ENCODE results near the gene LONP1.
A peak's percentile ranks its signal among the peaks of the same experiment; 100 is the strongest.

Gene LONP1

GRCh38 chr19:5719961-5720790 is at the start of gene LONP1, which contains the start of gene CATSPERD:
LONP1 (minus strand) TSS chr19:5720146; CDS start chr19:5720132, 14 bp downstream.
CATSPERD (plus strand) TSS chr19:5720637; CDS start chr19:5720738, 101 bp downstream.
- no peaks in the 10 kb centered on the region for H3K9me3 ChIP-seq (ENCODE audit: control insufficient read depth, insufficient read depth, low read length)
- peaks cover 24% of the 10 kb centered on the region for H3K4me1 ChIP-seq (ENCODE audit: control insufficient read depth, low read length)
- peaks cover 46% of the 10 kb centered on the region for H3K79me2 ChIP-seq (ENCODE audit: control insufficient read depth, low read length)
- peak within 1 kb of the TSS; percentile 84 for H3K27ac ChIP-seq (ENCODE audit: low read depth, low read length)
- TF ChIP-seq EZH2phosphoT487 (IDR thresholded peaks at IDR 0.05; ENCODE audit: borderline replicate concordance, low read length), result no peak
- TF ChIP-seq CTCF (IDR thresholded peaks at IDR 0.05; ENCODE audit: low read depth, low read length, poor library complexity, severe bottlenecking), result peak; percentile 89
- peak within 1 kb of the TSS; percentile 73 for H3K4me3 ChIP-seq (ENCODE audit: low read length)
- H3K36me3 ChIP-seq (ENCODE audit: control insufficient read depth, low read length), result peaks cover 39% of the 10 kb centered on the region
- no peaks in the 10 kb centered on the region for H3K27me3 ChIP-seq (ENCODE audit: control insufficient read depth, low read length)
- H3F3A ChIP-seq (ENCODE audit: control insufficient read depth, insufficient read depth), result no peaks in the 10 kb centered on the region
- H3K9me2 ChIP-seq (replicated peaks; ENCODE audit: control insufficient read depth, low read length), result no peaks in the 10 kb centered on the region
- peak within 1 kb of the TSS; percentile 69 for H3K4me2 ChIP-seq (ENCODE audit: low read length)
- peaks cover 9% of the 10 kb centered on the region; the same call in 1 of the 2 replicates for H4K20me1 ChIP-seq (ENCODE audit: control insufficient read depth, insufficient read depth, low read depth, low read length)

GRCh38 chr19:5767949-5768348 is 48.0 kb upstream of the LONP1 start:
- no peak overlapping the region for H3K4me3 ChIP-seq (ENCODE audit: low read length)
- no peaks in the 10 kb centered on the region for H3K36me3 ChIP-seq (ENCODE audit: control insufficient read depth, low read length)
- no peak overlapping the region for H3K27ac ChIP-seq (ENCODE audit: low read depth, low read length)
- no peak overlapping the region for H3K4me2 ChIP-seq (ENCODE audit: low read length)
- no peaks in the 10 kb centered on the region for H3K9me3 ChIP-seq (ENCODE audit: control insufficient read depth, insufficient read depth, low read length)
- no peaks in the 10 kb centered on the region for H3K4me1 ChIP-seq (ENCODE audit: control insufficient read depth, low read length)
- TF ChIP-seq CTCF (IDR thresholded peaks at IDR 0.05; ENCODE audit: low read depth, low read length, poor library complexity, severe bottlenecking), result no peak
- no peak for TF ChIP-seq EZH2phosphoT487 (IDR thresholded peaks at IDR 0.05; ENCODE audit: borderline replicate concordance, low read length)
- H4K20me1 ChIP-seq (ENCODE audit: control insufficient read depth, insufficient read depth, low read depth, low read length), result no peaks in the 10 kb centered on the region
- no peaks in the 10 kb centered on the region for H3K79me2 ChIP-seq (ENCODE audit: control insufficient read depth, low read length)
- H3K9me2 ChIP-seq (replicated peaks; ENCODE audit: control insufficient read depth, low read length), result no peaks in the 10 kb centered on the region
- no peaks in the 10 kb centered on the region for H3F3A ChIP-seq (ENCODE audit: control insufficient read depth, insufficient read depth)
- H3K27me3 ChIP-seq (ENCODE audit: control insufficient read depth, low read length), result no peaks in the 10 kb centered on the region

GRCh38 chr19:5765220-5765619 is 45.3 kb upstream of the LONP1 start:
- no peaks in the 10 kb centered on the region for H3K27me3 ChIP-seq (ENCODE audit: control insufficient read depth, low read length)
- no peaks in the 10 kb centered on the region for H3K4me1 ChIP-seq (ENCODE audit: control insufficient read depth, low read length)
- no peak for TF ChIP-seq CTCF (IDR thresholded peaks at IDR 0.05; ENCODE audit: low read depth, low read length, poor library complexity, severe bottlenecking)
- no peak for TF ChIP-seq EZH2phosphoT487 (IDR thresholded peaks at IDR 0.05; ENCODE audit: borderline replicate concordance, low read length)
- no peaks in the 10 kb centered on the region for H3K36me3 ChIP-seq (ENCODE audit: control insufficient read depth, low read length)
- no peaks in the 10 kb centered on the region for H4K20me1 ChIP-seq (ENCODE audit: control insufficient read depth, insufficient read depth, low read depth, low read length)
- H3K9me3 ChIP-seq (ENCODE audit: control insufficient read depth, insufficient read depth, low read length), result no peaks in the 10 kb centered on the region
- no peak overlapping the region for H3K4me3 ChIP-seq (ENCODE audit: low read length)
- H3K27ac ChIP-seq (ENCODE audit: low read depth, low read length), result no peak overlapping the region
- no peaks in the 10 kb centered on the region for H3K79me2 ChIP-seq (ENCODE audit: control insufficient read depth, low read length)
- no peaks in the 10 kb centered on the region for H3F3A ChIP-seq (ENCODE audit: control insufficient read depth, insufficient read depth)
- no peaks in the 10 kb centered on the region for H3K9me2 ChIP-seq (replicated peaks; ENCODE audit: control insufficient read depth, low read length)
- H3K4me2 ChIP-seq (ENCODE audit: low read length), result no peak overlapping the region

All from DOHH2 (cell line).